ENCODE results near the gene PAPOLA. TPM values are rescaled to one million over a fixed set of nuclear protein-coding genes. Genes with fewer than 3 reads are reported as not detected.

PAPOLA gene
- total RNA-seq, 1 experiment from 2014 or later, result 125 TPM

DNA sequence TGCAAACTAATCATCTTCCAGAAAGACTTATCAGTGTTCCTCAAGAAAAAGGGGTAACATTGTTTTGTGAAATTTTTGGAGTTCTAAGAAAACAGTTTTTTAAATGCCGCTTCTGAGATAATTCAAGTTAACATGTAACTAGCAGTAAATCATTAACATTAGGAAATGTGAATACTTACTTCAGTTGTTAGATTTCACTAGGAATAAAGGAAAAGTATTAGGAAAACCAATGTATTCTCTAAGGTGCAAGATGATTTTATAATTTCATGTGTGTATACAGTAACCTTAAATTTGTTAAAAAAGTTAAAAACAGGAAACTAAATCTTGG, 36.8 kb downstream of the PAPOLA start:
- peak; percentile 1 for DNase-seq (ENCODE audit: low read depth, low spot score)
- ChIA-PET POLR2A (no interaction called here), CTCF (no interaction called here)
- no peak overlapping the region for H3K27ac ChIP-seq (ENCODE audit: low read length)
- peaks cover 20% of the 10 kb centered on the region for H3K36me3 ChIP-seq (ENCODE audit: control insufficient read depth, insufficient read depth, low read length)
- ATAC-seq, result no peak
- intact Hi-C loops (cut with micrococcal nuclease; ENCODE audit: unreplicated experiment), result no loop called here
- H3K4me3 ChIP-seq (ENCODE audit: low read depth in 2 of 2, low read length in 2 of 2), result no peak overlapping the region
- TF ChIP-seq, protein P1, sequence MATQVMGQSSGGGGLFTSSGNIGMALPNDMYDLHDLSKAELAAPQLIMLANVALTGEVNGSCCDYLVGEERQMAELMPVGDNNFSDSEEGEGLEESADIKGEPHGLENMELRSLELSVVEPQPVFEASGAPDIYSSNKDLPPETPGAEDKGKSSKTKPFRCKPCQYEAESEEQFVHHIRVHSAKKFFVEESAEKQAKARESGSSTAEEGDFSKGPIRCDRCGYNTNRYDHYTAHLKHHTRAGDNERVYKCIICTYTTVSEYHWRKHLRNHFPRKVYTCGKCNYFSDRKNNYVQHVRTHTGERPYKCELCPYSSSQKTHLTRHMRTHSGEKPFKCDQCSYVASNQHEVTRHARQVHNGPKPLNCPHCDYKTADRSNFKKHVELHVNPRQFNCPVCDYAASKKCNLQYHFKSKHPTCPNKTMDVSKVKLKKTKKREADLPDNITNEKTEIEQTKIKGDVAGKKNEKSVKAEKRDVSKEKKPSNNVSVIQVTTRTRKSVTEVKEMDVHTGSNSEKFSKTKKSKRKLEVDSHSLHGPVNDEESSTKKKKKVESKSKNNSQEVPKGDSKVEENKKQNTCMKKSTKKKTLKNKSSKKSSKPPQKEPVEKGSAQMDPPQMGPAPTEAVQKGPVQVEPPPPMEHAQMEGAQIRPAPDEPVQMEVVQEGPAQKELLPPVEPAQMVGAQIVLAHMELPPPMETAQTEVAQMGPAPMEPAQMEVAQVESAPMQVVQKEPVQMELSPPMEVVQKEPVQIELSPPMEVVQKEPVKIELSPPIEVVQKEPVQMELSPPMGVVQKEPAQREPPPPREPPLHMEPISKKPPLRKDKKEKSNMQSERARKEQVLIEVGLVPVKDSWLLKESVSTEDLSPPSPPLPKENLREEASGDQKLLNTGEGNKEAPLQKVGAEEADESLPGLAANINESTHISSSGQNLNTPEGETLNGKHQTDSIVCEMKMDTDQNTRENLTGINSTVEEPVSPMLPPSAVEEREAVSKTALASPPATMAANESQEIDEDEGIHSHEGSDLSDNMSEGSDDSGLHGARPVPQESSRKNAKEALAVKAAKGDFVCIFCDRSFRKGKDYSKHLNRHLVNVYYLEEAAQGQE (IDR thresholded peaks at IDR 0.05; ENCODE audit: insufficient read depth in 1 of 2, low read depth in 2 of 2, low read length in 1 of 2), result no peak
- TF ChIP-seq TCF7L2 (IDR thresholded peaks at IDR 0.05; ENCODE audit: low read depth, low read length) (no peak), SIN3A (IDR thresholded peaks at IDR 0.05; ENCODE audit: borderline replicate concordance, insufficient read depth, low read depth, low read length) (no peak), POLR2AphosphoS5 (IDR thresholded peaks at IDR 0.05; ENCODE audit: low read depth, low read length) (no peak)
- TF ChIP-seq, protein P2, sequence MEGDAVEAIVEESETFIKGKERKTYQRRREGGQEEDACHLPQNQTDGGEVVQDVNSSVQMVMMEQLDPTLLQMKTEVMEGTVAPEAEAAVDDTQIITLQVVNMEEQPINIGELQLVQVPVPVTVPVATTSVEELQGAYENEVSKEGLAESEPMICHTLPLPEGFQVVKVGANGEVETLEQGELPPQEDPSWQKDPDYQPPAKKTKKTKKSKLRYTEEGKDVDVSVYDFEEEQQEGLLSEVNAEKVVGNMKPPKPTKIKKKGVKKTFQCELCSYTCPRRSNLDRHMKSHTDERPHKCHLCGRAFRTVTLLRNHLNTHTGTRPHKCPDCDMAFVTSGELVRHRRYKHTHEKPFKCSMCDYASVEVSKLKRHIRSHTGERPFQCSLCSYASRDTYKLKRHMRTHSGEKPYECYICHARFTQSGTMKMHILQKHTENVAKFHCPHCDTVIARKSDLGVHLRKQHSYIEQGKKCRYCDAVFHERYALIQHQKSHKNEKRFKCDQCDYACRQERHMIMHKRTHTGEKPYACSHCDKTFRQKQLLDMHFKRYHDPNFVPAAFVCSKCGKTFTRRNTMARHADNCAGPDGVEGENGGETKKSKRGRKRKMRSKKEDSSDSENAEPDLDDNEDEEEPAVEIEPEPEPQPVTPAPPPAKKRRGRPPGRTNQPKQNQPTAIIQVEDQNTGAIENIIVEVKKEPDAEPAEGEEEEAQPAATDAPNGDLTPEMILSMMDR (IDR thresholded peaks at IDR 0.05), result no peak
- H3K9me3 ChIP-seq (ENCODE audit: control insufficient read depth, insufficient read depth, low read depth, low read length), result no peaks in the 10 kb centered on the region
- no peaks in the 10 kb centered on the region for H3K27me3 ChIP-seq (ENCODE audit: control insufficient read depth, insufficient read depth, low read length)
- in situ Hi-C loops (cut with HindIII; ENCODE audit: low pct_unique_long_range_greater_than_20kb, low sequenced_read_pairs), result no loop called here
- TSS peak; percentile 7 for BruUV-seq (replicated peaks)
- H3K4me1 ChIP-seq (ENCODE audit: control insufficient read depth, insufficient read depth, low read length), result no peaks in the 10 kb centered on the region

DNA sequence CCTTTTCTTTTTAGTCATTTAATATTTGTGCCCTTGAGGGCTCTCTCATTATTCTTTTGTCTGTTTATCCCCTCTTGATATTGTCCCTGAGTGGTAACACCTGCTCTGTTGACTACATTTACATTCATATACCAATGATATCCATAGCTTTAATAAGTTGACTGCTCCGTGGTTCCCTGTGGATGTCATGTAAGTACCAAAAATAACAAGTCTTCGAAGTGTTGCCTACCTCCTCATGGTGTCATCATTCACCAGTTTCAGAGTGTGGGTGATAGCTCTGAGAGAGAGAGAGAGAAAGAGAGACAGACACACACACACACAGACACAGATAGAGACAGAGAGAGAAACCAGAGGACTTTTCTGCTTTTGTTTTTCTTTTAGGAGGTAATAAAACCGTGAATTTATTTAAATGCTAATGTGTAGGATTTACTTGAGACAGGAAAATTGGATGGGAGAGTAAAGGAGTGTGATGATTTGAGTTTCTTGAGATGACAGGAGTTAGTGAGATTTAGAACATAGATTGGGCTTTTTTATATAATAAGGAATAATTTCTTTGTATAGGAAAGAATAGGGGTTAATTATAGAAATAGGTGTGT, 52.2 kb downstream of the PAPOLA start:
- H3K36me3 ChIP-seq (ENCODE audit: control insufficient read depth, insufficient read depth, low read length), result peaks cover 54% of the 10 kb centered on the region
- ChIA-PET POLR2A (no interaction called here), CTCF (no interaction called here)

More for the DNA sequence above, 52.2 kb downstream of the PAPOLA start:
- Histone ChIP-seq H3K27me3 (ENCODE audit: control insufficient read depth, insufficient read depth, low read length) (no peaks in the 10 kb centered on the region), H3K4me1 (ENCODE audit: control insufficient read depth, insufficient read depth, low read length) (no peaks in the 10 kb centered on the region), H3K27ac (ENCODE audit: low read length) (no peak overlapping the region), H3K4me3 (ENCODE audit: low read depth in 2 of 2, low read length in 2 of 2) (no peak overlapping the region), H3K9me3 (ENCODE audit: control insufficient read depth, insufficient read depth, low read depth, low read length) (no peaks in the 10 kb centered on the region)
- TF ChIP-seq SIN3A (IDR thresholded peaks at IDR 0.05; ENCODE audit: borderline replicate concordance, insufficient read depth, low read depth, low read length) (no peak), TCF7L2 (IDR thresholded peaks at IDR 0.05; ENCODE audit: low read depth, low read length) (no peak), POLR2AphosphoS5 (IDR thresholded peaks at IDR 0.05; ENCODE audit: low read depth, low read length) (no peak)
- TF ChIP-seq, protein P2 (IDR thresholded peaks at IDR 0.05), result no peak
- TF ChIP-seq, protein P1 (IDR thresholded peaks at IDR 0.05; ENCODE audit: insufficient read depth in 1 of 2, low read depth in 2 of 2, low read length in 1 of 2), result no peak
- ATAC-seq (no peak), DNase-seq (ENCODE audit: low read depth, low spot score) (no peak)
- intact Hi-C loops (cut with micrococcal nuclease; ENCODE audit: unreplicated experiment) (no loop called here), in situ Hi-C loops (cut with HindIII; ENCODE audit: low pct_unique_long_range_greater_than_20kb, low sequenced_read_pairs) (no loop called here)
- no TSS peak for BruUV-seq (replicated peaks)

Data from Panc1 (cell line).